Astrocyte (in vitro differentiated cells and primary cell): ENCODE results near the gene RTL1. TPM values are rescaled to one million over a fixed set of nuclear protein-coding genes. Genes with fewer than 3 reads are reported as not detected.

Source experiments
- DNase-seq: peaks from one replicate; pipeline ENCODE4 v3.0.0-alpha.2; 2010; ENCODE audit warnings: low read depth
- FAIRE-seq: peaks from 2 replicates; lab custom pipeline; 2011; peaks lifted over from hg19 to GRCh38; lab: Jason Lieb, UNC
- H2AFZ ChIP-seq: 2 replicates; pipeline ENCODE4 v1.6.0; 2012; ENCODE audit warnings: low read depth, low read length, inconsistent platforms
- H3K27ac ChIP-seq: 2 replicates; pipeline ENCODE4 v1.5.1; 2011; ENCODE audit warnings: low read depth, low read length, inconsistent platforms
- H3K27me3 ChIP-seq: 2 replicates; pipeline ENCODE4 v1.6.0; 2011; ENCODE audit warnings: low read length, inconsistent platforms; ENCODE audit not compliant: insufficient read depth
- H3K36me3 ChIP-seq: 2 replicates; pipeline ENCODE4 v1.5.1; 2011; ENCODE audit warnings: low read length, inconsistent platforms; ENCODE audit not compliant: insufficient read depth
- H3K4me1 ChIP-seq: 2 replicates; pipeline ENCODE4 v1.5.1; 2011; ENCODE audit warnings: low read length, inconsistent platforms; ENCODE audit not compliant: insufficient read depth
- H3K4me2 ChIP-seq: 2 replicates; pipeline ENCODE4 v1.6.0; 2012; ENCODE audit warnings: low read length, inconsistent platforms
- H3K4me3 ChIP-seq: 2 replicates; pipeline ENCODE4 v1.5.1; 2011; ENCODE audit warnings: low read depth, mild to moderate bottlenecking, low read length, inconsistent platforms; ENCODE audit not compliant: insufficient read depth
- H3K79me2 ChIP-seq: 2 replicates; pipeline ENCODE4 v1.6.0; 2012; ENCODE audit warnings: mild to moderate bottlenecking, low read length, inconsistent platforms; ENCODE audit not compliant: insufficient read depth
- H3K9ac ChIP-seq: 2 replicates; pipeline ENCODE4 v1.6.0; 2012; ENCODE audit warnings: mild to moderate bottlenecking, low read length, inconsistent platforms
- H3K9me3 ChIP-seq: 2 replicates; pipeline ENCODE4 v1.5.1; 2012; ENCODE audit warnings: low read depth, mild to moderate bottlenecking, low read length, inconsistent platforms; ENCODE audit not compliant: insufficient read depth
- H4K20me1 ChIP-seq: 2 replicates; pipeline ENCODE4 v1.6.0; 2012; ENCODE audit warnings: low read length, inconsistent platforms; ENCODE audit not compliant: insufficient read depth
- H3K27ac Mint-ChIP-seq: one replicate; pipeline ENCODE4 v1.8.0; 2021; ENCODE audit warnings: mild to moderate bottlenecking, mixed read lengths; ENCODE audit not compliant: unreplicated experiment
- H3K27me3 Mint-ChIP-seq: one replicate; pipeline ENCODE4 v1.8.0; 2021; ENCODE audit warnings: low read depth, mixed read lengths; ENCODE audit not compliant: unreplicated experiment
- H3K36me3 Mint-ChIP-seq: one replicate; pipeline ENCODE4 v1.8.0; 2021; ENCODE audit warnings: low read depth, mixed read lengths; ENCODE audit not compliant: unreplicated experiment
- H3K4me1 Mint-ChIP-seq: one replicate; pipeline ENCODE4 v1.8.0; 2021; ENCODE audit warnings: low read depth, mixed read lengths; ENCODE audit not compliant: unreplicated experiment
- H3K4me3 Mint-ChIP-seq: one replicate; pipeline ENCODE4 v1.8.0; 2021; ENCODE audit warnings: mild to moderate bottlenecking, moderate library complexity, mixed read lengths; ENCODE audit not compliant: unreplicated experiment
- H3K9me3 Mint-ChIP-seq: one replicate; pipeline ENCODE4 v1.8.0; 2021; ENCODE audit warnings: mild to moderate bottlenecking, mixed read lengths; ENCODE audit not compliant: unreplicated experiment
- EZH2 ChIP-seq: IDR thresholded peaks from 2 replicates; pipeline ENCODE4 v1.6.1; 2012; ENCODE audit warnings: mild to moderate bottlenecking, low read length, inconsistent platforms; ENCODE audit not compliant: insufficient read depth
- total RNA-seq: library from RNA; stranded (reverse); gene quantifications from 2 replicates; pipeline ENCODE4 v1.2.1, GENCODE V29; 2021
- TF ChIP-seq, protein P1 (sequence below): IDR thresholded peaks from 2 replicates; pipeline ENCODE4 v1.5.1; 2011; ENCODE audit warnings: low read depth, mild to moderate bottlenecking, inconsistent platforms, low read length, moderate library complexity; ENCODE audit not compliant: insufficient read depth

RTL1 gene
- total RNA-seq, 1 donor from 2014 or later, result 0.18 TPM

DNA sequence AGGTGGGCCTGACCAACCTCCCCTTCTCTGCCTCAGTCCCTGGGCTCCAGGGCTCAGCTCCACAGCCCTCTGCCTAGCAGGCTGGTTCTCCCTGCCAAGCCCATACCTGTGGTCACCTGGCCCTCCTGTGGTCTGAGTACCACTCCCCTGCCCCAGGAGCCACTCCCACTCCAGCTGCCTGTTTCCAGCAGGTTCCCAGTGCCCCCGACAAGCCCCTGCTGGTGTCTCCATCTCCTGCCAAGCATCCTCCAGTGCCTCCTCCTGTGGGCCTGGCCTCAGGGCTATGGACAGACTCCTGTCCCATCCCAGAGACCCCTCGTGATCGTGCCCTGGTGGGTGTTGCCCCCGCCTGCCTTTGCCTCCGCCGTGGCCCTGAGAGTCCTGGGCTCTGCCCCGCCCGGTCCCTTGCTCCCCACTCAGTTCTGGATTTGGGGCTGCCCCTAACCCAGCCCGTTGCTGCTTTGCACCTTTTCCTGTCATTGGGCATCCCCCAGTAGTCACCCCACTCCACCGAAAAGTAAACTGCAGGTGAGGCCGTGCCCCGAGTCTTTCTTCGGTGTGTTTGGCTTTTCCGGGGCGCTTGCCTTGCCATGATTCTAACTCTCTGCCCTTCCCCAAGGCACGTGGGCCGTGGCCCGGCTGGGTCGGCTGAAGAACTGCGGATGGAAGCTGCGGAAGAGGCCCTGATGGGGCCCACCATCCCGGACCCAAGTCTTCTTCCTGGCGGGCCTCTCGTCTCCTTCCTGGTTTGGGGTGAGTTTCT, 67.8 kb downstream of the RTL1 start:
- Histone ChIP-seq H3K79me2 (peaks cover 90% of the 10 kb centered on the region), H2AFZ (no peak overlapping the region), H3K36me3 (peaks cover 25% of the 10 kb centered on the region), H3K9ac (no peak overlapping the region), H3K27ac (no peak overlapping the region), H4K20me1 (peaks cover 98% of the 10 kb centered on the region), H3K4me3 (no peak overlapping the region), H3K9me3 (no peaks in the 10 kb centered on the region), H3K4me1 (peaks cover 19% of the 10 kb centered on the region), H3K4me2 (no peak overlapping the region), H3K27me3 (no peaks in the 10 kb centered on the region)
- no peak for DNase-seq
- Mint-ChIP-seq H3K27ac (no peak overlapping the region), H3K36me3 (no peaks in the 10 kb centered on the region), H3K4me3 (no peak overlapping the region), H3K27me3 (peaks cover 37% of the 10 kb centered on the region), H3K9me3 (peaks cover 5% of the 10 kb centered on the region), H3K4me1 (peaks cover 9% of the 10 kb centered on the region)
- no peak for TF ChIP-seq EZH2
- TF ChIP-seq, protein P1, sequence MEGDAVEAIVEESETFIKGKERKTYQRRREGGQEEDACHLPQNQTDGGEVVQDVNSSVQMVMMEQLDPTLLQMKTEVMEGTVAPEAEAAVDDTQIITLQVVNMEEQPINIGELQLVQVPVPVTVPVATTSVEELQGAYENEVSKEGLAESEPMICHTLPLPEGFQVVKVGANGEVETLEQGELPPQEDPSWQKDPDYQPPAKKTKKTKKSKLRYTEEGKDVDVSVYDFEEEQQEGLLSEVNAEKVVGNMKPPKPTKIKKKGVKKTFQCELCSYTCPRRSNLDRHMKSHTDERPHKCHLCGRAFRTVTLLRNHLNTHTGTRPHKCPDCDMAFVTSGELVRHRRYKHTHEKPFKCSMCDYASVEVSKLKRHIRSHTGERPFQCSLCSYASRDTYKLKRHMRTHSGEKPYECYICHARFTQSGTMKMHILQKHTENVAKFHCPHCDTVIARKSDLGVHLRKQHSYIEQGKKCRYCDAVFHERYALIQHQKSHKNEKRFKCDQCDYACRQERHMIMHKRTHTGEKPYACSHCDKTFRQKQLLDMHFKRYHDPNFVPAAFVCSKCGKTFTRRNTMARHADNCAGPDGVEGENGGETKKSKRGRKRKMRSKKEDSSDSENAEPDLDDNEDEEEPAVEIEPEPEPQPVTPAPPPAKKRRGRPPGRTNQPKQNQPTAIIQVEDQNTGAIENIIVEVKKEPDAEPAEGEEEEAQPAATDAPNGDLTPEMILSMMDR, result no peak
- FAIRE-seq, result no peak

DNA sequence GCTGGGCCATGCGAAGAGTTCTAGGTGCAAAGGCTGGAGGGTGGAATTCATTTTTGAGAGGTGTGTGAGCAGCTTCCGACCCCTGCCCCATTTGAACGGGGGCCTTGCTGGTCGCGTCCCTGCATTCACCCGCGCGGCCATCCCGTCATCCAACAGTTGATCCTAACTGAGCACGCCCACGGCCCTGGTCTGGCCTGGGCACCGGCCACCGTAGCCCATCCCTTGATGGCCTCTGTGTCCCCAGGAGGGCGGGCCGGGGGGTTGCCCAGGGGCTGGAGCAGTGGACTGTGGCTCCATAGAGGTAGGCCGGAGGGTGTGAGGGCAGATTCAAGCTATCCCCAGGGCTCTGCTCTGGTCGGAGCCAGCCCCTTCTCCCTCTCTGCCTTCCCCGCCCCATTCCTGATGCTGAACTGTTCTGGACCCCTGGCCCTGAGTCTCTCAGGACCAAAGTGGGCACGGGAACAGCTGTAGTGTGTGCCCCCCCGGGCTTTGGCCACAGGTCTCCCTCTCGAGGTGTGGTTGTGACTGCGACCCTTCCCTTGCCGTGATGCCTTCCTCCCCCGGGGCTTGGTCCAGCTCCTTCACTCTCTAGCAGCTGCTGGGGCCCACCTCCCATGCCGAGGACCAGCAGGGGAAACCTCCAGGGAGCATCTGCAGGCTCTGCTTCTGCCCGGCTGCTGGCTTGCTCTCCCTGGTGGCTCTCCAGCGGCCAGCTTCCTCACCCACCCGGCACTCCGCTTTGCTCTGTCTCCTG, 68.6 kb downstream of the RTL1 start:
- Histone ChIP-seq H3K9ac (no peak overlapping the region), H3K36me3 (peaks cover 30% of the 10 kb centered on the region), H3K4me3 (no peak overlapping the region), H4K20me1 (peaks cover 98% of the 10 kb centered on the region), H3K27ac (no peak overlapping the region), H3K27me3 (no peaks in the 10 kb centered on the region), H3K4me1 (peaks cover 19% of the 10 kb centered on the region), H3K4me2 (no peak overlapping the region), H3K9me3 (no peaks in the 10 kb centered on the region), H2AFZ (no peak overlapping the region), H3K79me2 (peaks cover 92% of the 10 kb centered on the region)
- TF ChIP-seq EZH2, result no peak
- TF ChIP-seq, protein P1, result no peak
- DNase-seq (no peak), FAIRE-seq (no peak)
- H3K36me3 Mint-ChIP-seq, result no peaks in the 10 kb centered on the region
- H3K27ac Mint-ChIP-seq, result no peak overlapping the region
- peaks cover 5% of the 10 kb centered on the region for H3K9me3 Mint-ChIP-seq
- peaks cover 5% of the 10 kb centered on the region for H3K4me1 Mint-ChIP-seq
- H3K27me3 Mint-ChIP-seq, result peaks cover 31% of the 10 kb centered on the region
- no peak overlapping the region for H3K4me3 Mint-ChIP-seq
